ENCODE measurements around the gene EMILIN3.

GRCh38 chr20:41330941-41331340 lies 35.7 kb downstream of the EMILIN3 start:
- no peak for TF ChIP-seq CTCF (tag by site-specific recombination; IDR thresholded peaks at IDR 0.05)
- no peak for TF ChIP-seq ZNF324 (tag by site-specific recombination; IDR thresholded peaks at IDR 0.05)
- TF ChIP-seq ZNF175 (tag by site-specific recombination; IDR thresholded peaks at IDR 0.05) = no peak
- TF ChIP-seq PBX3 (CRISPR knock-in tag; IDR thresholded peaks at IDR 0.05) = no peak
- no peak for TF ChIP-seq YY1 (tag by site-specific recombination; IDR thresholded peaks at IDR 0.05)
- TF ChIP-seq ZNF792 (tag by site-specific recombination; IDR thresholded peaks at IDR 0.05) = no peak
- no peak for TF ChIP-seq TSHZ1 (tag by site-specific recombination; IDR thresholded peaks at IDR 0.05; ENCODE audit: borderline replicate concordance)
- no peak for TF ChIP-seq ZNF202 (tag by site-specific recombination; IDR thresholded peaks at IDR 0.05; ENCODE audit: borderline replicate concordance)
- no peak for TF ChIP-seq ZNF777 (tag by site-specific recombination; IDR thresholded peaks at IDR 0.05; ENCODE audit: borderline replicate concordance)
